Stimulated activated CD8-positive, alpha-beta memory T cell treated with anti-CD3 and anti-CD28 coated beads, Interleukin-7, amount 100 ng/mL, for 48 hours (primary cell): Measurements from ENCODE around the gene TFF1.

Experiments used
- DNase-seq, 2 donors: peaks; one replicate each; pipeline ENCODE4 v3.0.0-alpha.2; 2020; ENCODE audit warnings: low read depth in 1 of 2; ENCODE audit errors: extremely low read depth in 1 of 2

The TFF1 gene

DNA sequence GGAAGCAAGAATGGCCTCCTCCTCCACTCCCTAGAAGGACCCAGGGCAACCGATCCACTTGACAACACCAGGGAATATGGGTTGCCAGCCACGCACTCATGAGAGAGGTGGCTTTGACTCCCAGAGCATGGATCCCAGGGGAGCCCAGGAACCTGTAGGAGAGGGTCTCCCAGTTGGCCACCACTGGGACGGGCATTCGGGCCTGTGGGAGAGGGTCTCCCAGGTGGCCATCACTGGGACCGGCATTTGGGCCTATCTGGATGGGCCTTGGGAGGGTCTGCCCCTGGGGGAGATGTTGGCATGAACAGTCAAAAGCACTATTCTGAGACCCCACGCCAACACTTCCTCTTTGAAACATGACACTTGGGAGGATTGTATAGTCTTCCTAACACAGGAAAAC is 565 bp downstream of the TFF1 start:
- DNase-seq: no peak

DNA sequence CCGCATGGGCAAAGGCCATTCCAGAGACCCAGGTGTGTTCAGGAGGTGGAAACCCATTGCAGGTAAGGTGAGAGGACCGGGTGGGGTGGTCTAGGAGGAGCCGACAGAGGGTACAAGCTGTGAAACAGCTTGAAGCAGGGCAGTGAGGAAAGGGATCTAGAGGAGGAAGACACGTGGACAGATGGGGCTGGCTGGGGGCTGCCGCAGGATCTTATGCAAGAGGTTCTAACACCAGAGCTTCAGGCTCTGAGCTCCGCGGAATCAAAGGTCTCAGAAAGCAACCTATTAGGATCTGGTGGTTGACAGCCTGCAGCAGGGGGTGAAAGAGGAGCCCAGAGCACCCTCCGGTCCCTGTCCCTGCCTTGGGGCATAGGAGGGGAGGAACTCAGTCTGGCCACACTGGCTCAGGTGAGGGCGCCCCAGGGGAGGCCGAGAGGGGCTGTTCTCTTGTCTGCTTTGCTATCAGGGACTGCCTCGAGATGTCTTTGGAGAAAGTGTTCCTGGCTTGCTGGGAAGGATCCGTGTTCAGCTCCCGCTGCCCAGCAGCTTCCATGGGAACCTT is 1.9 kb downstream of the TFF1 start:
- no peak for DNase-seq

DNA sequence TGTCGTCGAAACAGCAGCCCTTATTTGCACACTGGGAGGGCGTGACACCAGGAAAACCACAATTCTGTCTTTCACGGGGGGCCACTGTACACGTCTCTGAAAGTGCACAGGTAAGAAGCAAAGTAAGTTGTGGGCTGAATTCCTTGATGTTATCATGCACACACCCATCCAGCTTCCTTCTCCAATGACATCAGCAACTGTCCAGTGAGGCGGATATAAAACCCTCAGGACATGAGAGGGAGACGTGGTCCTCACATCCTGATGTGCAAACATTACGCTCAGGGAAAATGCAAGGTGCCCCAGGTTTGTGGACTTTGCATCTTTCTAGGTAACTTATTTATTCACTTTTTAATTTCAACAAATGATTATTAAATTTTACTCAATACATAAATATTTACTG is 3.0 kb downstream of the TFF1 start:
- no peak for DNase-seq

DNA sequence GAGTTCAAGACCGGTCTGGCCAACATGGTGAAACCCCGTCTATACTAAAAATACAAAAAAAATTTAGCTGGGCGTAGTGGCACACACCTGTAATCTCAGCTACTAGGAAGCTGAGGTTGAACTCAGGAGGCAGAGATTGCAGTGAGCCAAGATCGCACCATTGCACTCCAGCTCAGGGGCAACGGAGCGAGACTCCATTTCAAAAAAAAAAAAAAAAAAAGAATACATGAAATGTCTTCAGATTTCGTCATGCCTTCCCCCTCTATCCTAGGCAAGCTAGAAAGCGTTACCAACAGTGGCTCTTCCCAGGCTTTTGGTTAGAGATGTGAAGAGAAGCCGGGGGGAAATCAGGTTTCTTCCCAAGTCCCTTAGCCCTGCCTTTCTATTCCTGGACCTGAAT is 3.6 kb downstream of the TFF1 start:
- no peak for DNase-seq

DNA sequence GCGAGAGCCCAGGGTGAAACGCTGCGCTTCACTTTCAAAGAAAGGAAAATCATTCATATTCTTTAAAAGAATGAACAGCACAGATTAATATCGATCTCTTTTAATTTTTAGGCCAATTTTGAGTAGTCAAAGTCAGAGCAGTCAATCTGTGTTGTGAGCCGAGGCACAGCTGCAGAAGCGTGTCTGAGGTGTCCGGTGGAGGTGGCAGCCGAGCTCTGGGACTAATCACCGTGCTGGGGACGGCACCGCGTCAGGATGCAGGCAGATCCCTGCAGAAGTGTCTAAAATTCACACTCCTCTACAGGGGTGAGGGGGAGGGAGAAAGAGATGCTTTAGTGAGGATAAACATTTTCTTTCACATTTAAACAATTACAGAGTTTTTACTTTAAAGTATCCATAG is 4.1 kb downstream of the TFF1 start:
- DNase-seq: no peak

DNA sequence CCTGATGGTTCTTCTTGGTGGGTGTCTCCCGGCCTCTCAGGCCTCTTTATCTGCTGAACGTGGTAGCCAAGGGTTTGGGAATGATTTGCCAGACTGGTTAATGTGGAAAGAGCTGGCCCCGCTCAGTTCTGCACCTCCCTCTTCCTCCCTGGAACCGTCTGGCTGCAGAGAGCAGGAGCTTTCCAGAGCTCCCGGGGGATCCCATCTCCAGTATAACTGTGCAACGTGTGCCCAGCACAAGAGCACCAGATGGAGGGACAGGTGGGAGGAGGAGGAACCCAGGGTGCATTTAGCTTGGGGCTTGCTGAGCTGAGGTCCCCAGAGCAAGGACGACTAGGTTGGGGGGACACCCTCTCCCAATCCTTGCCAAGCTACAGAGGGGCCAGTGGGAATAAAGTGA is 5.0 kb downstream of the TFF1 start:
- DNase-seq: no peak

DNA sequence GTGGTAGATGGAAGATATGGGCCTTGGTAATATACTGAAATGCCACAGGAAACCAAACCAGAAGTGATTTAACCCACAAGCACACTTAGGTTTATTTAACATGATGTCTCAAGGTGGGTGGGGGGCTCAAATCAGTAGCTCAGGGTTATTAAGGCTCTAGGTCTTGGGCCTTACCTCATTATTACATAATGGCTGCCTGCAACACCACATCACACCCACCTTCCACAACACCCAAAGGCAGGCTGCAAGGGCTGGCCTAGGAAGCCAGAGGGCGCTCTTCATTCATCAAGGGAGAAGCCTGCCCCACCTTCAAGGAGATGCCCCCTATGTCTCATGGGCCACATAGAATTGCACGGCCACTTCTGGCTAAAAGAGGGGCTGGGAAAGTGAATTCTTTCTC is 6.0 kb downstream of the TFF1 start:
- no peak for DNase-seq

DNA sequence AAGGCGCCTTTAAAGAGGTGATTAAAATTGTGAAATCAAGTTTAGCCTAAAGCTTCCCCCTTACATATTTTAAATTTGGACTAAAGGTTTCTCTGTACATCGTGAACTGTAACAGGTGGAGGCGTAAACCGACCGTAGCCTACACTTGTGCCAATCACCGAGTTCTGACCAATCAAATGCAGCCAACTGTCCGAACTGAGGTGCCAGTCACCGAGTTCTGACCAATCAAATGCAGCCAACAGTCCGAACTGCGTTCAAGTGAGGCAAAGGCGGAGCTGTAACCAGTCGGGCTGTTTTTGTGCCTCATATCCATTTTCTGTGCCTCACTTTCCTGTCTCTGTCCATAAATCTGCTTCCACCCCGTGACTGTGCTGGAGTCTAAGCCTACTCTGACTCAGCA is 7.4 kb downstream of the TFF1 start:
- DNase-seq: no peak

DNA sequence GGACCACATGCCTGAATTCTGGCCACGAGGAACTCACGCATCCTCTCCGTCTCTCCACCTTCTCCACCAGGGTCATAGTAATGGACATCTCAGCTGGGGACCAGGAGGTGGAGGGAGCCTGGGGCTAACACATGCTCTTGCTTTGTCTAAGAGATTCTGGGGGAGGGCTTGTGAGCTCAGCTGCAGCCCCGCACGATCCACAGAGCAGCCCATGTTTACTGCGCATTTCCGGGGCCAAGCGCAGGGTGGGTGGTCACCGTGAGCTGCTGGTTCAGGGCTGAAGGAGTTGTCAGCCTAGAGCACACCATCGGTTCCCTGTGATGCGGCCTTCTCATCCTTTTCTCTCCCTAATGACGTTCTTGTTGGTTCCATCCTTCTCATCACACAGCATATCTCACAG is 8.1 kb downstream of the TFF1 start:
- DNase-seq: no peak

DNA sequence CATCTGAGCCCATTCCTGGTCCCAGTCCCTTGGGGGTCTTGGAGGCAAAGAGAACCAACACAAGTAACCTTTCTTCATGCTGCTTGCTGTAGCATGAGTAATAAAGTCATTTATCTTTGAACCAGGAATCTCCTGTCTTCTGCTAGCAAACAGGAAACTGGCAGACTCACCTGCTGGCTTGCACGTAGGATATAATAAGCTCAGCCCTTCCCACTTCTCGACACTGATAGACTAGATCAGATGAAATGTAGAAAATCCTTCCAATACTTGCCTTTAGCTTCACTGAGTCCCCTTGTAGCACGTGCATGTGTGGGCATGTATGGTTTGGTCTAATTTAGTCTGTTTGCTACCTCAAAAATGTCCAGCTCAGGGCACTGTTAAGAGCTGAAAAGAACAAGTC is 9.0 kb downstream of the TFF1 start:
- no peak for DNase-seq

DNA sequence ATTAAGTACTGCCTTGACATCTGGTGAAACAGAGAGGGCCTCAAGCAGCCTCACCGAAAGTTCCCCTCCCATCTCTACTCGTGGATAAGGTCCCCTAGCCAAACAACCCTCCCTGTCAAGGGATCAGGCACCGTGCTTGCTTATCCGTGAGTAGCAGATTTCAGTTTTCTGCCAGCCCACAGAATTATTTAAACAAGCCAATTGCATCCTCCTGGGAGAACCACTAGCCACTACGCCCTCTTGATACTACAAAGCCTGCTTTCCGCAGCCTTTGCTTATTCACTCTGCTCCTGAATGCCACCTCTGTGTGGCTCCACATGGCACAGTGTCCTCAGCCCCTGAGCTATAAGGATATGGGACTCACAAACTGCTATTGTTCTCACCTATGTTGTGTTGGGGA is 9.7 kb downstream of the TFF1 start:
- no peak for DNase-seq

DNA sequence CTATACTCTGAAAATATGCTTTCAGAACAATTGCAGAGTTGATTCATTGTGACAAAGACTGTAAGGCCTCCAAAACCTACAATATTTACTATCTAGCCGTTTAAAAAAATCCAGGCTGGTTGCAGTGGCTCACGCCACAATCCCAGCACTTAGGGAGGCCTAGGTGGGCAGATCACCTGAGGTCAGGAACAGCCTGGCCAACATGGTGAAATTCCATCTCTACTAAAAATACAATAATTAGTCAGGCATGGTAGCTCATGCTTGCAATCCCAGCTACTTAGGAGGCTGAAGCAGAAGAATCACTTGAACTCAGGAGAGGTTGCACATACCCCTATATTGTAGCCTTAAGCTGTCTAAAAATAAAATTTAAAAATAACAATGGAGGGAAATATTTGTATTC is 10.3 kb downstream of the TFF1 start:
- DNase-seq: no peak

DNA sequence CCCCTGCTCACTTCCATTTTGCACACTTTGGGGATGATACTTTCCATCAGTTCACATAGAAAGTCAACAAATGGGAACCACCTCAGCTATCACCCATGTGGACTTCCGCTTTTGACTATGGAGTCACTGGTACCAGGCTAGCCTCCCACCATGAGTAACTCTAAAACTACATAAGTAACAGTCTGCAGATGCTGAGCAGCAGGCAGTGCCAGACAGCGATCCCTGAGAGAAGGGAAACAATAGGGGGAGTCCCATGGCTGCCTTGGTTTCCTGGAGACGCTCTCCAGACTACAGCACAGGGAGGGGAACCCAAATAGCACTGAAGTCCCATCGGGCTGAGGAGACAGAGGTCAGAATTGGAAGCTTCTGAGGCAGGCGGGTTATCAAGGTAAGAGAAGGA is 12.7 kb downstream of the TFF1 start:
- DNase-seq: no peak

DNA sequence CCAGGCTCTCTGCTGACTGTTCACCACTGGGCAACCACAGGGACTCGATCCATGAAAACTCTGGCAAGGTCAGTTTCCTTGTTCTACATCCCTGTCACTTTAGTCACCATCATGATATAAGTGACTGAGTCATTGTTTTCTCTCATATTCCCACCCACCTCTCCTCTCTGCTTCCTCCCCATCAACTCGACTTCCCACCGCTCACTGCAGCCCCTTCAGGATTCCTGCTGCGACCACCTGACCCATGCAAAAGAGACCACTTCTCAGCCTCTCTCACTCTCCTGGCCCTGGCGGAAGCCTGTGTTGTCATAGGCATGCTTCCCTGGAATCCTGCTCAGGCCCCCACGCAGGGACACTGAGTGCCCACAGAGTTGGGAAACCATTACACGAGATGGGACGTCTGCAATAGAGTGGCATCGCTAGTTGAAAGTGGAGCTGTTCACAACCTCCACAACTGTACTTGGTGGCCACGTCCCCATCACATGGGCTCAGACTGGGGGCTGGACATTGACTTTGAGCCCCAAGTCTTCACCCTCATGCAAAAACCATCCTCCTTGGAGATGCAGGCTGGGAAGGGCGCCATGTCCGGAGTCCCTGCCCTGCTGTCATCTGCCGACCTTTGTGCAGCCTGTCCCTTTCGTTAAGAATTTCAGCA is 13.8 kb downstream of the TFF1 start:
- no peak for DNase-seq

DNA sequence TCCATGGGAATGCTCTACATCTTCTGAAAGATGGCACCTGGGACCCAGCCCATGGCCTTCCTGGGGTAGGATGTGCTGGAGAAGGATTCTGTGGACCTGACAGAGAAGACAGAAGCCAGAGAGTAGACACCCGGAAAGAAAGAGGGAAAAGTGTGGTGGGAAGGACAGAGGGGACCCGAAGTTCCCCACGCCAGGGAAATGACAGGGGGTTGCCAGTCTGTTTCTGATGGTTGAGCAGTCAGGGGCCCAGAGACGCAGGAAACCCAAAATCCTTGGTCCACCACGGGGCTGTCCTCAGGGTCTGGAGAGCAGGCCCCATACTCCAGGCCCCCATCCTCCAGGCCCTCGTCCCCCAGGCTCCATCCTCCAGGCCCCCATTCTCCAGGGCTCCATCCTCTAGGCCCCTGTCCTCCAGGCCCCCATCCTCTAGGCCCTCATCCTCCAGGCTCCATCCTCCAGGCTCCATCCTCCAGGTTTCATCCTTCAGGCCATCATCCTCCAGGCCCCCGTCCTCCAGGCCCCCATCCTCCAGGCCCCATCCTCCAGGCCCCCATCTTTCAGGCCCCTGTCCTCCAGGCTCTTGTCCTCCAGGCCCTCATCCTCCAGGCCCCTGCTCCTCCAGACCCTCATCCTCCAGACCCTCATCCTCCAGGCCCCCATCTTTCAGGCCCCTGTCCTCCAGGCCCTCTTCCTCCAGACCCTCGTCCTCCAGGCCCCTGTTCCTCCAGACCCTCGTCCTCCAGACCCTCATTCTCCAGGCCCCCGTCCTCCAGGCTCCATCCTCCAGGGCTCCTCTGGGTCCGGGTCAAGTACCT is 14.5 kb downstream of the TFF1 start:
- DNase-seq: no peak

DNA sequence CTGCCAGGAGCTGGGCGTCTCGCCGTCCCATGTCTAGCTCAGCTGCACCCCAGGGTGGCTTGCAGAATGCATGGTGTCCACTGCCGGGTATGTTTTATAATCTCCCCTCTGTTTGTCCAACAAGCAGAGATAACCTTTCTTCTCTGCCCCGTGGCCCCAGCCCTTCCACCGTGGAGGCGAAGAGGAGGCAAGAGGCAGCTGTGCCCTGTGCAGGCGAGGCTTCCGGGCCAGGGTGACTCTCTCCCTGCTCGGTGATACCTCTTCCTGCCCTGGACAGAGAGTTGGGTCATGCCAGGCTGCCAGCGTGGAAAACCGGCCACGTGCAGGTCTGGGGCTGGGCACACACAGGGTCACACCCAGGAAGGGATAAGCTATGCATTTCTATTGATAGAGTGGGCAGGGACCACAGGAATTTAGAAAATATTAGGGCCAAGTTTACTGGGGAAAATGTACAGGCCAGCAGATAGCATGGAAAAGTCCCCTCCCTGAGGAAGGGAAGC is 15.4 kb downstream of the TFF1 start, which contains the start of gene TFF2:
TSS of gene TFF2 (minus strand) at position 68 of the 500 bp plus-strand sequence. CDS start at position 31, 37 bp downstream.
- DNase-seq: no peak

DNA sequence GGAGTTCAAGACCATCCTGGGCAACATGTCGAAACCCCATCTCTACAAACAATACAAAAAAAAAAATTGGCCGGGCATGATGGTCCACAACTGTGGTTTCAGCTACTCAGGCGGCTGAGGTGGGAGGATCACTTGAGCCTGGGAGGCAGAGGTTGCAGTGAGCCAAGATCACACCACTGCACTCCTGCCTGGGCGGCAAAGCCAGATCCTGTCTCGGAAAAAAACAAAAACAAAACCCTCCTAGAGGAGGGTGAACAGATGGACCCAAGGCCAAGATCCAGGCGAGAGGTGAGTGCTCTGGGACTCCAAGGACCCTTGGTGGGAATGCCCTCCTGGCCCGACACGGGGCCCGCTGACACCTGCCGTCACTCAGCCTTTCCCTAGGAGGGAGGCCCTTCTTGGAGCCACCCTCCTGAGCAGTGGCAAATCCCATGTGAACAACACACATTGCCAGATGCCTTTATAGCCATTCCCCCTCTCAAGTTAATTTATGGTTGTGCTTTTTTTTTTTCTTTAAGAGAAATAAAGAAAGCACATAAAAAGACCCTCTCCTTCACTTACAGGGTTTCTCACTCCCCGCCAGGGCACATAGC is 15.9 kb downstream of the TFF1 start:
- DNase-seq: no peak

DNA sequence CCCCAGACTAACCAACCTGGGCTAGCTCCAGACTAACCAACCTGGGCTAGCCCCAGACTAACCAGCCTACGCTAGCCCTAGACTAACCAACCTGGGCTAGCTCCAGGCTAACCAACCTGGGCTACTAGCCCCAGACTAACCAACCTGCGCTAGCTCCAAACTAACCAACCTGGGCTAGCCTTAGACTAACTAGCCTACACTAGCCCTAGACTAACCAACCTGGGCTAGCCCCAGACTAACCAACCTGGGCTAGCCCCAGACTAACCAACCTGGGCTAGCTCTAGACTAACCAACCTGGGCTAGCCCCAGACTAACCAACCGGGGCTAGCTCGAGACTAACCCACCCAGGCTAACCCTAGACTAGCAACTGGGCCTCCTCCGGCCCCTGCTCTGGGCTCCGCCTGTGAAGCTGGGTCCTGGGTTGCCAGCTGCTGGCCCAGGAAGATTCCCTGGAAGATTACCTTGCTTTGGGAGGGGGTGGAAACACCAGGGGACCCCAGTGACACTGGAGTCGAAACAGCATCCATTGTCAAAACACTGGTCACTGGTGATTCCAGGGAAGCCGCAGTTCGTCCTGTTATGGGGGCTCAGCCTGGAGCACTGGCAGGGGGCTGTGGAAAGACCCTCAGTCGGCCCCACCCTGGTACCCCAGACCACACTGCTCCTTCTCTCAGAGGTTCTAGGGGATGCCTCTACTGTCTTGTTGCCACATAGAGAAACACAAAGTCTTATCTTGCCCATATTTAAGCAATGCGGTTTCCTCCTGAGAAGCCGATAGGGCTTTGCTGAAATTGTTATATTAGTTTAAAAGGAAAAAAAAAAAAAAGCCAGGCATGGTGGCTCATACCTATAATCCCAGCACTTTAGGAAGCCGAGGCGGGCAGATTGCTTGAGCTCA is 16.7 kb downstream of the TFF1 start:
- no peak for DNase-seq

DNA sequence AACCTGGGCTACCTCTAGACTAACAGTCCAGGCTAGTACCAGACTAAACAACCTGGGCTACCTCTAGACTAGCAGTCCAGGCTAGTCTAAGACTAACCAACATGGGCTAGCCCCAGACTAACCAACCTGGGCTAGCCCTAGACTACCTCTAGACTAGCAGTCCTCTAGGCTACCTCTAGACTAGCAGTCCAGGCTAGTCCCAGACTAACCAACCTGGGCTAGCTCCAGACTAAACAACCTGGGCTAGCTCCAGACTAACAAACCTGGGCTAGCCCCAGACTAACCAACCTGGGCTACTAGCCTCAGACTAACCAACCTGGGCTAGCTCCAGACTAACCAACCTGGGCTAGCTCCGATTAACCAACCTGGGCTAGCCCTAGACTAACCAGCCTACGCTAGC is 17.6 kb downstream of the TFF1 start:
- no peak for DNase-seq

DNA sequence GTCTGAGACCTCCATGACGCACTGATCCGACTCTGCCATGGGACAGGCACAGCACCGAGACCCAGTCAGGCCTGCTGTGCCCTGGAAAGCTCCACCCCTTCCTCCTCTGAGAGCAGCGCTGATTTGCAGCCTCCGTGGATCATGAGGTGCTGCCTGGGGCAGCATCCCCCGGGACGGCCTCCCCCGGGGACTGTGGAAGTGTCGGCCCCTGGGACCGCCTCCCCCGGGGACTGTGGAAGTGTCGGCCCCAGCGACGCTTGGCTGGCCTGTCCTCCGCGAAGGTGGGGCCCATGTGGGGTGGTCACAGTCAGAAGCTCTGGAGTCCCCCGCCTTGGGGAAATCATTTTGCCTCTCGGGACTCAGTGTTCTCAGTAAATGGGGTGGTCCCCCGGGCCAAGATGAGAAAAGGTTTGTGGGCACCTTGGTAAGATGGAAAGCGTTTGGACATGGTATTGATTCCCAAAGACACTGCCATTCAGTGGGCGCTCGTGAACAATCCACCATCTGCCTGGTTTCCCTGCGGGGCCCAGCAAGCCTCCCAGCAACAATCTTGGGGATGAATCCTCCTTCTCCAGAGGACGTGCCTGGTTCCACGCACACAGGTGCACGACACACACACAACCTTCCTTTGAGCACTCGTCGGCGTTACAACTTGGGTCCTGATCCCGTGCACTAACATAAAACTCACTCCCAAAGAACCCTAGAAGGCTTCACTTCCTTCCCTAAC is 18.6 kb downstream of the TFF1 start:
- no peak for DNase-seq
